ENCODE measurements around the gene SOX5.

The SOX5 gene

DNA sequence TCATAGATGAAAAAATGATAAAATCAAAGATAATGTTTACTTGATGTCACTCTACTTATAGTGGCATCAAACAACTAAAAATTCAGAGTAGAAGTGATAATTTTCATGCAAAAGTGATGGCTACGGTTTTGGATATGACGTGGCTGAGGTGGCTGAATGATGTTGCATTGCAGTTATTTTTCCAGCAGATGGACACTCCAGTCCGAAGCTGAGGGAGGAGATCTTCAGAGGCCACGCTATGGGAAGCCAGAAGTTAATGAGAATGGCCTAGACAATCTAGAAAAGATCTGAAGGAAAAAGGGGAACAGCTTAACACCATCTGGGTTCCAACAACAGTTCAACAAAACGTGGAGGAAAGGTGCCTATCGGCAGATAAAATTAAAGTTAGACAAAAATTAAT, 279.8 kb downstream of the SOX5 start:
- no peak for DNase-seq

DNA sequence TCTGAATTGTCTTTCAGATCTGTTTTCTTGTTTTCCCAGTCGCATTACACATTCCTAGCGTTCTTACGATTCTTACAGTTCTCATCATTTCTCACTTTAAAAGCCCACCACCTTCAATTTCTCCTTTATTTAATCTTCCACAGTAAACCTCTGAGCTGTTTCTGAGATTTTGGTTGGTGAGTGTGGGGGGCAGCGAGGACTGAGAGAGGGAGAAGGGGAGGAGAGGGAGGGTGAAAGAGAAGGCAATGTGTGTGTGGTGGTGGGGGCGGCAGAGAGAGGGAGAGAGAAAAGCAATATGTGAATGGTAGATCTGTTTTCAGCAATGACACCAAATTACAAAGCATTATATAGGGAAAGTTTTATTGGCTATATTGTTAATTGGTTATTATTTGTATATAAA, 282.6 kb downstream of the SOX5 start:
- DNase-seq = no peak

DNA sequence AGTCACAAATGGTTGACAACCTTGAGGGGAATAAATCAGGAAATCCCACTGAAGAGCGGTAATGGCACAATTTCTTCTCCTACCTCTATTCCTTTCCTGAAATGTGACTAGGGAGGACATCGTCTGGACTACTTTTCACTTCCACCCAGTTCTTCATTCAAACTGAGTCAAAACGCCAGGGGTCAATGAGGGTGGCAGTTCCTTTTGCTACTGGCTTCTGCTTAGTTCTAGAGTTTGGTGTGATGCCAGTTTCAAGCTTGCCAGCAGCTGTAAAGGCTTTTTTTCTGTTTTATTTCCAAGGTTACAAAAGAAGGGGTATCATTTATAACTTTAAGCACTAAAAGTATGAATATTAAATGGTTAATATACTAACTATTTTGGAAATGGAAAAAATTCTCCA, 286.5 kb downstream of the SOX5 start:
- DNase-seq = no peak

DNA sequence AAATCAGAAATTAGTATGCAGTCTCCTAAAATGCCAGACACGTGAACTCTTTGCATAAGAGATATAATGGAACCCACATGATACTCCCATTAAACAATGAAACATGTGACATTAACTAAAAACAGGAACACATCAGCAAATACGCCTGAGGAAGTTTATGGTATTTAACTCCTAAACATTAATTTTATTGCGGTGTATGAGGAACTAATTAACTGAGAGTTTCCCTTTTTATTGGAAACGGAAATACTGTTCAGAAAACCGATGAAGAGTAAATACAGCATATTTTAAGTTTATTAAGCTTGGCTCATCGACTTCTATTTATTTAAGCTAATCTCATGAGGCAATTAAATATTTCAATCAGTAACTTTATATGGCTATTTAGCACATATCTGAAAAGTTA, 290.3 kb downstream of the SOX5 start:
- no peak for DNase-seq

DNA sequence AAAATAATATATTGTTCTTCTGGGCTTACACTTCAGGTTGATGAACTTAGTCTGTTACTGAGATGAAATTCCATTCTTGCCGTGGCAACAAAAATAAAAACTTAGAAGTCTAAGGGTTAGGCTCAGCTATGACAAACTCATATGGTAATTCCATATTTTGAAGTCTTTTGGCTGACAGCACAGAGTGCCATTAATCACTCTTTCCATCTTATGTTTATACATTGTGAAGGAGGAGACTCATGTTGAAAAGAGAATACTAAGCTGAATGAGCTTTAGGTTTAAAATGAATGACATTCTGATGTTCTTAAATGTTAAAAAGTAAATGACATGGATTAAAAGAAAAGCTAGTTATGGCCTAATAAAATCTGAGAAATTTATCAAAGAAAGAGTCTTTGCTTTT, 291.9 kb downstream of the SOX5 start:
- DNase-seq = no peak

DNA sequence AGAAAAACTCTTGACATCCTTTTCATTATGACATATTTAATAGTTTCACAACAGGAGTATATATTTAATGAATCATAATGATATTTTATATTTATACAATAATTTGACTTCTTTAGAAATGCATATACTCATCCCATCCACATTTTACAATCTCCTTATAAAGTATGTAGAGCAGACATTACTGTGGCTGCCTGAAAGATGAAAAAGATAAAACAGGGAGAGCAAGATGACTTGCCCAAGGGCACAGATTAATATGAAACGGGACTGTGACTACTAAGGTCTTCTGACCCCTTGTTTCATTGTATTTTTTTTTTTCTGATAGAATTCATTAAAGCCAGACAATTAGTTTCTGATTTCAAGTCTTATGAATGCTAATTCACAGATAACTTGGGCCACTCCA, 293.6 kb downstream of the SOX5 start:
- DNase-seq = no peak

DNA sequence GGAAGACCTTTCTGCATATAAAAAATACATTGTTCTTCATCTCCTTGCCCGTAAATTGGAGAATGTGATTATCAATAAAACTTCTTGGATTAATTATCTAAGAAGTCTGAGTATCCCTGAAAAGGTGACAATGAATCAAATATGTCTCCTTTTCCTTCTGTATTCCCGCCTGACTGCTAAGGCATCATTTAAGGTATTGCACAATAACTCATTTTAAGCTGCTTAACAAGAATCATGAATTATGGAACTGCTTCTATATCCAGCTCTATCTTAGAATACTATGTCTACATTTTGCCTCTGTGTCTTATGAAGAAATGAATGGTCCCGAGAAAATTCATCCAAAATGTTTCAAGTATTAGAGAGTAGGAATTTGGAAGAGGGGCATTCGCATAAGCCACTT, 294.4 kb downstream of the SOX5 start:
- DNase-seq = no peak

DNA sequence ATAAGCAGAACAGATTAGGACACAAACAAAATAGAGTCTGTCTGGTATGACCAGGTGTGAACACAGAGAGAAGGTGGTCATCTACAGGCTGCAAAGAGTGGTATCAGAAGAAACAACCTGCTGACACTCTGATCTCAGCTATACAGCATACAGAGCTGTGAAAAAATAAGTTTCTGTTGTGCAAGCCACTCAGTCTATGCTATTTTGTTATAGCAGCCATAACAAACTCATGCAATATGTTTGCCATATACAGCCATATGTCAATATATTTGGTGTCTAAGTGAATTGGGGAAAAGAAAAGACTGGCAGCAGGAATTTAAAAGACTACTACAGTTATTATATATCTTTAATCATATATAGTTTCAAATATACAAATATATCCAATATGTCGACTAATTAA, 300.9 kb downstream of the SOX5 start:
- DNase-seq = no peak

DNA sequence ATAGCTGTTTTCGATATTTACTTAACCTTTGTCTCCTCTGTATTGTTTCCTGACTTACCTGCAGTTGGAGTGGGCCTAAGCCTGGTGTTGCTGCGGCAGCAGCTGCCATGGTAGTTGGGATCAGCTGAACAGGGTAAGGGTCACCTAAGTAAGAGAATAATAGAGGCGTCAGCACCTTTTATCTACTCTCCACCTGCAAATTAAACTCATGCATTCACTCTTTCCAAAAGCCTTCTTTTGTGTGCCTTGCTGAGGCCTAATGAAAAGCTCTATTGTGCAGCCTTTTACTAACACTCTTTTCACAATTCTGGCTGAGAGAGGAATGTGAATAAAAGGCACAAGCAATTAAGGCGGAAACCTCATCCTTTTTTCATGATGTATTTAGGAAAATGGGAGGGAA, 308.7 kb downstream of the SOX5 start:
- DNase-seq = no peak

DNA sequence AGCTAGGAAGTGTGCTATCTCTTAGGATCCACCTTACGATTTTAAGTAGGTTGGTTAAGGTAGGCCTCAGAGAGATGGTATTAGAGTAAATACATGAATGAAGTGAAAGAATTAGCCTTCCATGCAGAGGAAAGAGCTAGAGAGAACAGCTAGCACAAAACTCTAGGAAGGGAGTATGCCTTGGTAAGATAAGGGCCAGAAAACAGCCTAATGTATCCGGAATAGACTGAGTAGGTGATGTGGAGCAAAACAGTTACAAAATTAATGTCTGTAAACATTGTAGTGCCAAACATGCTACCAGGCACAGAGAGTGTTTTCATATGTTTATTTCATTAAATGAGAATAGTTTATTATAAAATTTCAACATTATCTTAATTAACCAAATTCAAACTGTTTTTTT, 315.1 kb downstream of the SOX5 start:
- DNase-seq = no peak

DNA sequence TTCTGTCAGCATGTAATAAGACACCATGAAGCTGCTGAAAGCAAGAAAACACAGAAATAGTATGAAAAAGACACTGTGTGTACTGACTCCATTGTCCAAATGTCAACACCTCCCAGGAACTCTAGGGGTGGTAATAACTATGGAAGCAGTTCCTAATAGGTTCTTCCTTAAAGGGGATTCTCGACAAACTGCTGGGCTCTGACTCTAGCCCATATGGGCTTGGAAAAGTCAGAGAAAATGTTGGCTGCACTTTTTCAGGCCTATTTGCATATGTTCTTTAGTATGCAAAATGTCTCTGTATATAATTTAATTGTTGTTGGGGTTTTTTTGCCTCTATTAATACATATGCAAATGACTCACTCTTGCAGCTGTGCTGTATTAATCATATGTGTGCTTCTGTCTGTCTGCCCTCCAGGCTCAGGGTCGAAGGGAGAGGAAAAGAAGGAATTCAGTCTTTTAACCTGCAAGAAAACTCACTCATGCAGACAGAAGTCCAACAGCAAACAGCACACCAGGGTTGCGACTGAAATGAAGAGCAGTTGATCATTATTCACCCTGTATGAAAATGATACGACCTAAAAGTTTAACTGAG, 317.6 kb downstream of the SOX5 start:
- DNase-seq = no peak

DNA sequence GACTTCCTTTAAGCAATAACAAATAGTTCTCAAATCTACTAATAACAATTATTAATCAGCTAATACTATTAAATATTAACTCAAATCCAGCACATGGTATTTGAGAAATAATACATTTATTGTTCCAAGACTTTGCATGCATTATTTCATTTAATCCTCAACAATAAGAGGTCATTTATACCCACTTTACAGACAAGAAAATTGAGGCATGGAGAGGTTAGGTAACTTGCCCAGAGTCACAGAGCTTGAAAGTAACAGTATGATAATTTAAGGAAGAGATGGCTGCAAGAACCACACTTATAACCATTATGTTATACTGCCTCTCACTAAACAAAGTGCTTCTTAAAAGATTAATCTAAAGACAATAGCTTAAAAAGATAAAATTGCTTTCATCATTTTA, 318.9 kb downstream of the SOX5 start:
- no peak for DNase-seq

DNA sequence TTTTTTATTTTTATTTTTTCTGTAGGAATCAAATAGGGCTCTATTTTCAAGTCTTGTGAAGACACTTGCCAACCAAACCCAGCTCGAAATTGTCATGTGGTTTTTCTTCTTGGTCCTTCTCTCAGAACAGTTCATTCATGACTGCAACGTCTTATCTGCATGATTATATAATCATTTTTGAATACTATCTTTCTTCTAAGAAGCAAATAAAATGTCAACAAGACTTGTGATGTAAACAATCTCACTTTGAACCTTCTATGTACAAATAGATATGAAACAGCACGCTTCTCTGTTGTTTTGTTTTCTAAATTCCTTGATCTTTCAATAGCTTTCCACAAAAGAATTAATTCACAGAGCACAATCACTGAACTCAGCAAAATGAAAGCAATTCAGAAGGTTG, 320.7 kb downstream of the SOX5 start:
- DNase-seq = no peak

DNA sequence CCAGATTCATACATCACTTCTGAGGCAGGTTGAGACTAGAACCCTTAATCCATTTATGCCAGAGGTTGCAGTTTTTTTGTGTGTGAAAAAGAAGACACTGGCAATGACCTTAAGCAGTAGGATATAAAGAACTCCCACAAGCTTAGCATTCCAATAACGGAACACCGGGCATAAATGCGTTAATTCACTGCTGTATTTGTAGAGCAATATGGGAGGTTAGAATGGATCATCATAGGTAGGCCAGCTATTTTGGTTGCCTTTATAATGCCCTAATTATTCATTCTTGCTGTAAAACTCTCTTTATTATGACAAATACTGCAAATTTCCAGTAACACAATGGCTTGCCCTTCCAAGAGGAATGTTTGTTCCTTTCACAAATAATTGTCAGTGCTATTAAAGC, 322.7 kb downstream of the SOX5 start:
- DNase-seq = no peak

DNA sequence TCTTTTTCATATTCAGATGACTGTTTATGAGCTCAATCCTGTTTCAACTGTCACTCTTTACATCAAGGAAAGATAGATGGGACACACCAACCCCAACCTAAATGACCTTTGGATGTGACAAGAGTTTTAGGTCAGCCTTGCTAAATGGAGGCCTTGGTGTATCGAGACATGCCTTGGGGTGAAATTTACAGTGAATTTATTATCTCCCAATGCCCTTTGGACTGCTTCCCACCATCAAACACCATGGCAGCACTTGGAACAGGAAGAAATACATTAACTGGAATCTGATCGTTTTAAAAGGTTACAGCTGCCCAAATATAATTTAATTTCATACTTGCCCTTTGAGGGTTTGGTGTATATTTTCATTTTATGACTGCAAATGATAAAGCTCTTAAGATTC, 327.6 kb downstream of the SOX5 start:
- DNase-seq = no peak

DNA sequence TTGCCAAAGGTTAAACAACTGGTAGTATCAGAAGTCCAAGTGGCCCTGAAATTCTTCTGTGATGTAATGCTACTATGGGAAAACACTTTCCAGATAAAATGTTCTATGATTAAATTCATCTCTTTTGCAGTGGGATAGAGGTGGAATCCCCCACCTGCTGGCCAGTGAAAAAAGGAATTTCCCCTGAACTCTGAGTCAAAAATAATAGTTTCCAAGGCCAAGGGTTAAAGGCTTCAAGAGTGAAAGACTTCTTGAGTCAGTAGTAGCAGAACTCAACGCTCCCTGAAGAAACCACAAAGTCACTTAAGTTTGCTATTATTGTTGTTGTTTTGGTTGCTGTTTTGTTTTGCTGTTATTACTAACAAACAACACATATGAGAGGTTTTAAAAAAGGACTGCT, 330.8 kb downstream of the SOX5 start:
- DNase-seq = no peak

DNA sequence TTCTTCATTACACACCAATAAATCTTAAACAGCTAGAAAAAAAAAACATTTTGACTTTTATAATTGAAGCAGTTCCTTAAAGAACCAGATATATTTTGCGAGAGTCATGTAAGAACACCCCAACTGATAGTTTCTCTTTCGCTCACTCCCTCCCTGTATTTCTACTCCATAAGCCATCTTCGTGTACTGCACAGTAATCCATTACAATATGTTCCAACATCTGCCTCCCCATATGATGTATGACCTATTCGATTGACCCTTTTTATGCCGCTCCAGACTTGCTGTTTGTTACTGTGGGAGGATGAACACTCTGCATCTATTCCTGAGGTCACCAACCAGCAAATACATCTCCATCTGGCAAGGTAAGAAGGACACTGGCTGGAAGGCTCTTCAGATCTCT, 331.7 kb downstream of the SOX5 start:
- DNase-seq = no peak

DNA sequence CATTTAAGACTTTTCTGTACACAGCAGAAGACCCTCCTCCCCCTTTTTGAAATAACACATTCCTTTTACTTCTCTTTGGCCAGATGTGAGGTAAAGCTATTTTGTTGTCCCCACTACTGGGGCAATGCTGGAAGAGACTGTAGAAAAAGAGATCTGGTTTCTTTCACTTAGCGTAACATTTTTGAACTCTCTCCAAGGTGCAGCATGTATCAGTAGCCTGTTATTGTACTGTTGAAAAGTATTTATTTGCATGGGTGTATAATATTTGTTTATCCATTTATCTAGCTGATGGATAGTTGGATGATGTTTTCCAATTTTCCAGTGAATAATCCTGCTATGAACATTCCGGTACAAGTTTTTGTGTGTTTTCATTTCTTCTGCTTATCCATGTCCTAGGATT, 335.2 kb downstream of the SOX5 start:
- no peak for DNase-seq

DNA sequence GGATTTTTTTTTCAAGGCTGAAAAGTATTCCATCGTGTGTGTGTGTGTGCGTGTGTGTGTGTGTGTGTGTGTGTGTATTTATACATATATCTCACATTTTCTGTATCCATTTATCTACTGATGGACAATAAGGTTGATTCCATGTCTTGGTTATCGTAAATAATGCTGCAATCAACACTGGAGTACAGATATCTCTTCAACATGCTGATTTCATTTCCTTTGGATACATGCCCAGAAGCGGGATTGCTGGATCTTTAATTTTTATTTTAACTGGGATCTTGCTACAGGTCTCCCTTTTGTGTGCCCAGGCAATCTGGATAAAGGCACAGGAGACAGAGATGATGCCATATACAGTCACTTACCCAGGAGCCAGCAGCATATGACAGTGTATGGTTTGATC, 338.1 kb downstream of the SOX5 start:
- DNase-seq = no peak

DNA sequence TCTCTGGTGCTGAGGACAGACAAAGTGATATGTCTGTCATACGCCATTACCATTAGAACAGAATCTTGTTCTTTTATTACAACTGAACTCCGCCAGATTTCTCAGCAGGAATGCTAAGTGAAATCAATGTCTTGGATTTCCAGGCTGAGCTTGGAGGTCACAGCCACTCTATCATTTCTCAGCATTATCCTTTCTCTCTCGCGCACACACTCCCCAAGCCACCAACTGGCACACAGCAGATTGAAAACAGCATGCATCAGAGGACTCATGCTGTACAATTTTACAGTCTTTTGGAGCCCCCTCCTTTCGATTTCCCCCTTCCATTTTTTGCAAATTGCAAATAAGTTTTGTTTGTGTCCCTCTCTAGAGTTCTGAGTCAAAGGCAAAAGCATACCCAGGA, 348.6 kb downstream of the SOX5 start:
- no peak for DNase-seq

DNA sequence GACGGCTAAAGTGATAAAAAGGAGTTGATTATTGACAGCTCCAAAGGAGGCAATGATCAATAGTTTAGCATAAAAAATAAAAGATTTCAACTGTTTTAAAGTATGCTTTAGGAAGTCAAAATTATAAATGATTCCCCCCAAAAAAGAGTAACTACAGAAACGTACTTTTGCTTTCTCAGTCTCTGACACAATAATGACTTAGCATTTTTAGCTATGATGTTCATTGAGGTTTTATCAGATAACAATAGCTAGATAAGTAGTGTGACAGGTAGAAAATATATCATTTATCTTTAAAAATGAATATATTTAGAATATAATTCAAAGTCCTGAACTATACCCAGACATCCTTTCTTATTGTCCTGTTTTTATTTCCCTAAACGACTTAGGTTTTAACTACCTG, 352.9 kb downstream of the SOX5 start:
- no peak for DNase-seq

DNA sequence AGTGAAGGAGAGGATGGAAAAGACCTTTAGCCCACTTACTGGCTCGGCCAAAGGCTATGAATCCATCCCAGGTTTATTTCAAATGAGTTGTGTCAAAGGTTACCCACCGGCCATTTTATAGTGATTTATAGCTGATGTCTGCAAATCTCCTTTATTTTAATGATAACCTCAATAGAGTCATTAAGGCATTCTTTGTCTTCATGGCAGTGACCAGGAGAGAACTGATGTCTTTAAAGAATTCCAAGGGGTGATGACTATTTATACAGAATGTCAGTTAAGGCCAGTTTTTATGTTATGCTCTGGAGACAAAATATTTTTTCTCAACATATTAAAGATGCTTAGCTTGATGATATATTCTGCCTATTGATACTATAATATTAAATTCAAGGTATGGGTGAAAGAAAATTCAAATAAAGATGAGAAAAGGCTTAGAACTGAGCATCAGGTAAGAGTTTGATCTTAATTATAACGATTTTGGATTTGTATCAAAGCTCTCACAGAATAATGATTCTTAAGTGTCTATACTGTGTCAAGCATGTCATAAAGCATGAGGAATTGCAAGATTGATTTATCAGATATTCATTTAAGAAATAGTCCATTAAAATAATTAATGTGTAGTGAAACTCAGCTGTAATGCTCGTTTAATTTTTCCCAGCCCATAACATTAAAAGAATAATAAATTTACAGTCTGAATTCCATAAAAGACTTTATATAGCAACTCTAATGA, 361.5 kb downstream of the SOX5 start:
- no peak for DNase-seq

DNA sequence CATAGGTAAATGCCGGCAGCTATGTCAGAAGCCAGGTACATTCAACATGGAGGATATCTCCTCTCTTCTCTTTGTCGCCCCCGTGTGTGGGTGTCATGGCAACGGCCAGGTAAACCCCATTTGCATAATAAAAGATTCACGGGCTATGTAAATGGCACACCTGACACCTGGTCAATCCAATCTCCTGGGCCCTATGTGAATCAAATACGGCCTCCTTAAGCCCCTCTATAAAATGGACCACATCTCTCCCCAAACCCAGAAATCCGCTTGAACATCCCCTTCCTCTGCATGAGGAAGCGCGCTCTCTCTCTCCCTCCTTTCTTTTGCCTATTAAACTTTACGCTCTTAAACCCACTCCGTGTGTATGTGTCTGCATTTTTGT, 363.7 kb downstream of the SOX5 start:
- DNase-seq = no peak

DNA sequence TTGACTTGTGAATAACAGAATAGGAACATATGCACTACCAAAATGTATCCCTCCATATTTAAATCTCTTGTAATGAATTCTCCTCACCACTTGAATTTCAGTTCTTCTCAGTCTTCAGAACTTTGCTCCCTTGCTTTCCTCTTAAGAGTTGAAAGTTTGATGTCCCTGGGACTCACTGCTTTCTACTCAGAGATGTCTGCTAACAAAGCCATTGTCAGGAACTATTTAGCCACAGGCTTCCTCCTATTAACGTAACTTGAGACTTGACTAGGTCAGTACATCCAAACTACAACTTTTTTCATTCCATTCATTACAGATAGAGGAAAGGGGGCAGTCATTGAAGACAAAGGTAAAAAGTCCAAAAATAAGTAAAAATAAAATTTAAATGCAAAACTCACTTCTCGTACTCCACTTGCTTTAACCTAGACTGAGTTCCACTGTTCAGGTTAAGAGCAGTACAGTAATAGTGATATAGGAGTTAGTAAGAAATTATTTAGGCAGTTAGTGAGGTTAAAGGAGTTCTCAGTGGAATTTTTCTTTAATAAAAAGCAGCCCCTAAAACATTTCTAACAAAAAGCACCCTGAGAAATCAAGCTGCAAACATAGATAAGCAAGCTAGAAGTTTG, 364.2 kb downstream of the SOX5 start:
- no peak for DNase-seq

DNA sequence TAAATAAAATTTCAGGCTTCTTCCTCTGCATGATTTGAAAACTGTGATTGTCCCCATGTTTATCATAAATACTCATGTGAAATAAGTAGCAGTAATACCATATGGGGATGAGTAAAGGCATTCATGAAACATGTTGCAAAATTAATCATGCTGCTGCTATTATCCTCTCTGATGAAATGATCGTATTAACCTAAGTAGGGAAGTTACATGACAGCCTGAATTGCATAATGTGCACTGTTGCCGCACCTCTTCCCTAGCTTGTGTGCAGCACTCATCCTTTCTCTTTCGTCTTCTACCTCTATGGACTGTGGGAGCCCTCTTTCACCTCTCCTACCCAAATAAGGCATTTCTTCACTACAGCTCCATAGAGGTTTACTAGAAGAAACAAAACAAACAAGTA, 367.6 kb downstream of the SOX5 start:
- no peak for DNase-seq

All from SW 1271 (cell line).